HCT116 (cell line): Measurements from ENCODE around the gene TMA7. TPM values are rescaled to one million over a fixed set of nuclear protein-coding genes. Genes with fewer than 3 reads are reported as not detected.

Experiments
- ATAC-seq: fragments of 200-7000 bp; cut with Tn5 transposase; 2 replicates; pipeline ENCODE4 v1.9.1; 2020; ENCODE audit warnings: mild to moderate bottlenecking, moderate library complexity
- BruUV-seq: library from RNA; stranded (reverse); fragments of 400-500 nt; replicated peaks from 2 replicates; lab custom pipeline; 2021; lab: Mats Ljungman, UMichigan
- CTCF ChIA-PET: fragments of 300-600 bp; sonication (Branson Sonifier 250); formaldehyde crosslinking; loops from one replicate; lab custom pipeline; 2021; ENCODE audit warnings: antibody characterized with exemption; lab: Charles Lee
- POLR2A ChIA-PET: fragments of 300-600, 350-600 bp; sonication (Branson Sonifier 250); formaldehyde crosslinking; loops from one replicate; lab custom pipeline; 2021; ENCODE audit warnings: antibody characterized with exemption; lab: Charles Lee
- RAD21 ChIA-PET, 2 experiments: fragments of 300-600 bp; sonication (Branson Sonifier 250); formaldehyde crosslinking; loops; one replicate each; lab custom pipeline; 2023; ENCODE audit warnings: low total read pairs in 2 of 2; ENCODE audit not compliant: uncharacterized antibody in 2 of 2, unreplicated experiment in 2 of 2, low non-redundant PET in 1 of 2; lab: Charles Lee
- DNase-seq: peaks from one replicate; pipeline ENCODE4 v3.0.0-alpha.2; 2010; ENCODE audit warnings: low read depth, low spot score
- H2AFZ ChIP-seq: fragments of 200-600 bp; shearing (Covaris generic), sonication (generic); 2 replicates; pipeline ENCODE4 v1.6.1; 2017; ENCODE audit warnings: low read depth, mixed run types, mixed read lengths, antibody characterized with exemption, low read length; ENCODE audit not compliant: poor library complexity, severe bottlenecking
- H3K27ac ChIP-seq: 2 replicates; pipeline ENCODE4 v1.5.1; 2012; ENCODE audit warnings: low read depth, low read length
- H3K27me3 ChIP-seq: fragments of 200-600 bp; sonication (generic); 2 replicates; pipeline ENCODE4 v1.6.1; 2016; ENCODE audit warnings: mixed run types, low read length, mixed read lengths; ENCODE audit not compliant: insufficient read depth
- H3K36me3 ChIP-seq, 2 experiments: fragments of 200-500 bp in 1 of 2; fragments of 200-600 bp in 1 of 2; sonication (Bioruptor generic) in 1 of 2; sonication (generic) in 1 of 2; 2 replicates each; pipeline versions ENCODE4 v1.5.1 to v1.6.1; 2014 to 2016; ENCODE audit warnings: low read length in 2 of 2, inconsistent platforms in 1 of 2, mixed read lengths in 1 of 2, mixed run types in 1 of 2; ENCODE audit not compliant: insufficient read depth in 2 of 2, control insufficient read depth in 1 of 2
- H3K4me1 ChIP-seq, 2 experiments: fragments of 200-600 bp in 1 of 2; sonication (generic) in 1 of 2; 2 replicates each; pipeline versions ENCODE4 v1.5.1 to v1.6.1; 2012 to 2017; ENCODE audit warnings: low read length in 2 of 2, inconsistent platforms in 1 of 2, mild to moderate bottlenecking in 1 of 2, mixed read lengths in 1 of 2, mixed run types in 1 of 2, moderate library complexity in 1 of 2; ENCODE audit not compliant: insufficient read depth in 2 of 2, control insufficient read depth in 1 of 2
- H3K4me2 ChIP-seq: fragments of 200-600 bp; sonication (generic); 2 replicates; pipeline ENCODE4 v1.6.1; 2017; ENCODE audit warnings: mixed run types, low read length, mixed read lengths
- H3K4me3 ChIP-seq, 2 experiments: fragments of 200-600 bp in 1 of 2; sonication (generic) in 1 of 2; replicated peaks in 1 of 2; 2 replicates each; pipeline ENCODE4 v1.5.1; 2011 to 2016; ENCODE audit warnings: low read length in 2 of 2, control low read depth in 1 of 2, low read depth in 1 of 2, mild to moderate bottlenecking in 1 of 2, mixed read lengths in 1 of 2, mixed run types in 1 of 2
- H3K79me2 ChIP-seq: fragments of 200-600 bp; sonication (generic); 2 replicates; pipeline ENCODE4 v1.6.1; 2017; ENCODE audit warnings: mild to moderate bottlenecking, mixed run types, low read length, moderate library complexity, mixed read lengths; ENCODE audit not compliant: insufficient read depth
- H3K9ac ChIP-seq: fragments of 200-600 bp; sonication (generic); 2 replicates; pipeline ENCODE4 v1.6.1; 2016; ENCODE audit warnings: low read length, mixed read lengths
- H3K9me2 ChIP-seq: fragments of 200-600 bp; sonication (generic), shearing (Covaris generic); 2 replicates; pipeline ENCODE4 v1.6.1; 2017; ENCODE audit warnings: mixed run types, mild to moderate bottlenecking, moderate library complexity; ENCODE audit not compliant: insufficient read depth
- H3K9me3 ChIP-seq, 2 experiments: fragments of 200-500 bp in 1 of 2; fragments of 200-600 bp in 1 of 2; sonication (Bioruptor generic) in 1 of 2; sonication (generic) in 1 of 2; 2 replicates each; pipeline ENCODE4 v1.6.1; 2014 to 2017; ENCODE audit warnings: low read length in 2 of 2, mixed read lengths in 2 of 2, inconsistent platforms in 1 of 2, low read depth in 1 of 2, mild to moderate bottlenecking in 1 of 2, mixed run types in 1 of 2, moderate library complexity in 1 of 2; ENCODE audit not compliant: control insufficient read depth in 1 of 2, insufficient read depth in 1 of 2
- H4K20me1 ChIP-seq: fragments of 200-600 bp; sonication (generic), shearing (Covaris generic); 2 replicates; pipeline ENCODE4 v1.6.1; 2017; ENCODE audit warnings: mixed run types, mild to moderate bottlenecking, moderate library complexity; ENCODE audit not compliant: insufficient read depth
- ATF3 ChIP-seq: IDR thresholded peaks from 2 replicates; pipeline ENCODE4 v1.6.1; 2012
- CBX3 ChIP-seq: IDR thresholded peaks from 2 replicates; pipeline ENCODE4 v1.6.1; 2012; ENCODE audit warnings: low read depth
- CEBPB ChIP-seq: IDR thresholded peaks from 2 replicates; pipeline ENCODE4 v1.6.1; 2012; ENCODE audit warnings: low read depth
- CTCF ChIP-seq, 3 experiments: fragments of 200-600 bp in 1 of 3; sonication (generic) in 1 of 3; IDR thresholded peaks in 2 of 3; conservative IDR thresholded peaks in 1 of 3; 2 replicates each; pipeline ENCODE4 v1.5.1; 2012 to 2017; ENCODE audit warnings: low read depth in 2 of 3, low read length in 2 of 3, antibody characterized with exemption in 1 of 3, borderline replicate concordance in 1 of 3, control low read depth in 1 of 3, mild to moderate bottlenecking in 1 of 3, mixed read lengths in 1 of 3, mixed run types in 1 of 3, moderate library complexity in 1 of 3; ENCODE audit not compliant: insufficient read depth in 1 of 3
- EZH2 ChIP-seq: fragments of 200-600 bp; sonication (generic); IDR thresholded peaks from 2 replicates; pipeline ENCODE4 v1.6.1; 2017; ENCODE audit warnings: antibody characterized with exemption, mixed run types
- EZH2phosphoT487 ChIP-seq: fragments of 200-600 bp; IDR thresholded peaks from 2 replicates; pipeline ENCODE4 v1.6.1; 2018; ENCODE audit warnings: antibody characterized with exemption, borderline replicate concordance
- JUND ChIP-seq: IDR thresholded peaks from 2 replicates; pipeline ENCODE4 v1.6.1; 2012
- POLR2A ChIP-seq: IDR thresholded peaks from 2 replicates; pipeline ENCODE4 v1.7.0; 2011; ENCODE audit warnings: borderline replicate concordance; ENCODE audit not compliant: insufficient read depth, insufficient read length; ENCODE audit errors: extremely low read depth
- POLR2AphosphoS5 ChIP-seq: IDR thresholded peaks from 2 replicates; pipeline ENCODE4 v1.6.1; 2011; ENCODE audit warnings: mild to moderate bottlenecking, low read depth, low read length, moderate library complexity
- SP1 ChIP-seq: IDR thresholded peaks from 2 replicates; pipeline ENCODE4 v1.6.1; 2012; ENCODE audit warnings: low read depth
- SRF ChIP-seq: IDR thresholded peaks from 2 replicates; pipeline ENCODE4 v1.6.1; 2012; ENCODE audit warnings: low read depth
- YY1 ChIP-seq: IDR thresholded peaks from 2 replicates; pipeline ENCODE4 v1.6.1; 2011; ENCODE audit warnings: low read length, low read depth, moderate library complexity, mild to moderate bottlenecking; ENCODE audit not compliant: insufficient replicate concordance; ENCODE audit errors: extremely low read depth
- ZNF274 ChIP-seq: fragments of 200-500 bp; sonication (Bioruptor generic); IDR thresholded peaks from 2 replicates; pipeline ENCODE4 v1.6.1; 2014; ENCODE audit warnings: mild to moderate bottlenecking, low read depth, low read length, inconsistent platforms
- intact Hi-C: fragments of 100-400 bp; cut with micrococcal nuclease; formaldehyde crosslinking; loops from 2 replicates; pipeline ENCODE4 v1.10.0; 2022
- total RNA-seq: library from RNA; stranded (reverse); gene quantifications from one replicate; pipeline ENCODE4 v1.2.1, GENCODE V29; 2021; ENCODE audit not compliant: unreplicated experiment
- TF ChIP-seq, protein P1 (sequence below): IDR thresholded peaks from 2 replicates; pipeline ENCODE4 v1.6.1; 2012

The TMA7 gene
- total RNA-seq, 1 experiment from 2014 or later, result 334 TPM

- ChIA-PET CTCF (interaction anchor here (1.9 to 2.6 kb wide), 2 partner anchors 29 to 33 kb away, joined by 6 to 17 read pairs; partner anchors contain the start of genes CCDC51 and TMA7), POLR2A (no interaction called here), RAD21 (interaction anchor here in 1 of 2 experiments (0.6 kb wide), 1 partner anchor 591 kb away, joined by 7 read pairs; no protein-coding TSS in a partner anchor)
- Histone ChIP-seq H2AFZ (no peak overlapping the region), H3K36me3 (peaks cover 2 to 3% of the 10 kb centered on the region in 2 experiments; a peak in 2 of 4 replicates), H3K9me2 (no peaks in the 10 kb centered on the region), H3K9ac (no peak overlapping the region), H3K4me2 (no peak overlapping the region), H3K4me3 (no peak overlapping the region), H4K20me1 (no peaks in the 10 kb centered on the region), H3K27ac (no peak overlapping the region), H3K27me3 (no peaks in the 10 kb centered on the region), H3K9me3 (no peaks in the 10 kb centered on the region), H3K79me2 (no peaks in the 10 kb centered on the region), H3K4me1 (peaks cover 11 to 25% of the 10 kb centered on the region in 2 experiments)
- no TSS peak for BruUV-seq
- intact Hi-C loops, result no loop called here
- DNase-seq, result no peak
- no peak for TF ChIP-seq EZH2
- no peak for TF ChIP-seq CBX3
- no peak for TF ChIP-seq SP1
- TF ChIP-seq JUND, result no peak
- no peak for TF ChIP-seq EZH2phosphoT487
- TF ChIP-seq POLR2AphosphoS5, result no peak
- no peak for TF ChIP-seq POLR2A
- TF ChIP-seq, protein P1, sequence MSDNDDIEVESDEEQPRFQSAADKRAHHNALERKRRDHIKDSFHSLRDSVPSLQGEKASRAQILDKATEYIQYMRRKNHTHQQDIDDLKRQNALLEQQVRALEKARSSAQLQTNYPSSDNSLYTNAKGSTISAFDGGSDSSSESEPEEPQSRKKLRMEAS, result no peak
- no peak for TF ChIP-seq ZNF274
- TF ChIP-seq SRF, result no peak
- no peak for TF ChIP-seq CEBPB
- TF ChIP-seq CTCF (IDR thresholded peaks at IDR 0.05 in 2 of 3, conservative IDR thresholded peaks at IDR 0.05 in 1 of 3; ENCODE audit: borderline replicate concordance in 1 of 3, insufficient read depth in 1 of 3, low read depth in 2 of 3, low read length in 2 of 3), result no peak
- no peak for TF ChIP-seq ATF3
- no peak for TF ChIP-seq YY1
- ATAC-seq, result no peak
Observed at GRCh38 chr3:48406443-48407431, 33.3 kb upstream of the TMA7 start.
